Activated CD4-positive, alpha-beta T cell treated with anti-CD3 and anti-CD28 coated beads, Interleukin-2, amount 50 U/mL, for 48 hours (primary cell): ENCODE results near the gene NAGS.
"Not testable (repeated sequence)": the region's sequence is repeated elsewhere in the genome, so short reads cannot be mapped to it uniquely, and the experiment has no call there.

Experiments used
- DNase-seq, 2 experiments: peaks; one replicate each; pipeline ENCODE4 v3.0.0-alpha.2; 2020

Gene NAGS

GRCh38 chr17:43984521-43984920 lies 19.9 kb upstream of the NAGS start:
- no peak for DNase-seq

- DNase-seq: no peak
These were observed 18.0 kb upstream of the NAGS start for GRCh38 chr17:43986225-43986981.

GRCh38 chr17:43987131-43988021 lies 17.0 kb upstream of the NAGS start:
- no peak for DNase-seq

GRCh38 chr17:43988301-43988700 lies 16.1 kb upstream of the NAGS start:
- DNase-seq: no peak

GRCh38 chr17:43992641-43993040 lies 11.8 kb upstream of the NAGS start:
- DNase-seq: no peak

GRCh38 chr17:43994272-43995149 lies 9.9 kb upstream of the NAGS start:
- peak; percentile 73 to 78 for DNase-seq

GRCh38 chr17:43995150-43995471 lies 9.3 kb upstream of the NAGS start:
- DNase-seq: no peak

- DNase-seq: not testable (repeated sequence)
These were observed 7.2 kb upstream of the NAGS start for GRCh38 chr17:43997180-43997579.

- DNase-seq: no peak
These were observed 5.9 kb upstream of the NAGS start for GRCh38 chr17:43998552-43998951.

- no peak for DNase-seq
These were observed 5.4 kb upstream of the NAGS start for GRCh38 chr17:43999024-43999423.

GRCh38 chr17:44000141-44000860 lies 4.1 kb upstream of the NAGS start:
- DNase-seq: no peak

GRCh38 chr17:44000871-44001460 lies 3.5 kb upstream of the NAGS start:
- no peak for DNase-seq

- no peak for DNase-seq
These were observed 2.9 kb upstream of the NAGS start for GRCh38 chr17:44001461-44001920.

GRCh38 chr17:44002141-44002848 lies 2.1 kb upstream of the NAGS start:
- no peak for DNase-seq

GRCh38 chr17:44004761-44005526 lies 522 bp downstream of the NAGS start:
- peak; percentile 20 to 30 for DNase-seq

- DNase-seq: peak; percentile 38 to 54
These were observed 1.3 kb downstream of the NAGS start for GRCh38 chr17:44005527-44006271.

GRCh38 chr17:44006272-44006597 lies 1.8 kb downstream of the NAGS start:
- DNase-seq: no peak

- DNase-seq: peak; percentile 100
These were observed 2.4 kb downstream of the NAGS start for GRCh38 chr17:44006598-44007345.
